LNCAP (cell line): ENCODE measurements around the gene THAP6.

ENCODE experiments used
- CTCF ChIP-seq: fragments of 450-650 bp; IDR thresholded peaks from 2 replicates; pipeline ENCODE4 v1.5.1; 2017; ENCODE audit warnings: mild to moderate bottlenecking

THAP6 gene

DNA sequence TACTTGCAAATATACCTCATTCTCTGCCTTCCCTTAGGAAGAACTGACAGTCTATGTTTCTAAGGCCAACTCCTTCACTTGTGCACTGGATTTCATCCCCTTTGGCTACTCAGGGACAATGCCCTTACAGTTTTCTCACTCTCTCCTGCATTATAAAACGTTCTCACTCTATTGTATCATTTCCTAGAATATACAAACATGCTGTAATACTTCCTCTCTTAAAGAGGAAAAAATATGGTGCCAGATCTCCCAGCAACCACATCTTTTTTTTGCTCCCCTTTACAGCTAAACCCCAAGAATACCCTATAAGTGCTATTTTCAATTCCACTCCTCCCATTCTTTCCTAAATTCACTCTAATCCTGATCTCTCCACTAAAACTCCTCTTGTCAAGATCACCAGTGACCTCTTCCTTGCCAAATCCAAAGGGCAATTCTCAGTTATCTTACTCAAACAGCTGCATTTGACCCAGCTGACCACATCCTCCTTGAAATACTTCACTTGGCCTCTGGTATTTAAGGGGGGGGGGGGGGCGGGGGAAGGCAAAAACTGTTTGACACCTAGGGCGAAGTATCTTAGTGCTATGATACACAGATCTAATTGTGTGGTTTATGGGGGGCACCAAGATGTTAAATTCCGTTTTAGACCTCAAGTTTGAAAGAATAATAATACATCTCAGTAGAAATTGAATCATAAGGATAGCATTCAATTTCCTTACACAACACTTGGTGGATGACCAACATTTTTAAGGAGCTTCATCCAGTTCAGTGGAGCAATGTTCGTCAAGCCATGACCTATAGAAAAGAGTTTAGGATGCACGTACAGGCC, 1.7 kb upstream of the THAP6 start:
- no peak for TF ChIP-seq CTCF

- no peak for TF ChIP-seq CTCF
These were observed 645 bp upstream of the THAP6 start for GRCh38 chr4:75513526-75514130.

DNA sequence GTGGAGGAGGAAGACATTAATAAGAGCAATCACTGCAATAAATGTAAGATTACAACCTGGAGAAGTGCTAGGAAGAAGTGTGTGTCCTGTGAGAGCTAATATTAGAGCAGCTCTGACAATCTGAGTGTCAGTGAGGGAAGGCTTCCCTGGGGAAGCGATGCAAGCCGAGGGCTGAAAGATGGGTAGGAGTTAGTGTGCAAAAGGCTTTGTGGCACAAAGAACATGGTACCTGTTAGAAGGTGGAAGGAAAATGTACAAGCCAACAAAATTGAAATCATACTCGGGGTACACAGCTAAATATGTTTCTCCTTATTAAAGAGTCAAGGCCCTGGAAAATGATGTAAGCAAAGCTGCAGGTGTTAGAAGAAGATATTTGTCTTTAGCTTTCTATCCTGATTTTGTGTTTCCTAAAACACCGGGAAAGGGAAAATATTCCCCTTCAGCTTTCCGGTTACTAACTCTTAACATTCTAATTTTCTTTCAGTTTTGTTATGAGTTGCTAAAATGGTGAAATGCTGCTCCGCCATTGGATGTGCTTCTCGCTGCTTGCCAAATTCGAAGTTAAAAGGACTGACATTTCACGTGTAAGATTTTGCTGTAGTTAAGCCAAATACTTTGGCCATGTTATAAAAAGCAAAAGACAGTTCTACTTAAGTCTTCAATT, 808 bp downstream of the THAP6 start:
- no peak for TF ChIP-seq CTCF

GRCh38 chr4:75516144-75516543, 1.9 kb downstream of the THAP6 start:
- no peak for TF ChIP-seq CTCF

GRCh38 chr4:75525086-75525485, 10.8 kb downstream of the THAP6 start:
- no peak for TF ChIP-seq CTCF

DNA sequence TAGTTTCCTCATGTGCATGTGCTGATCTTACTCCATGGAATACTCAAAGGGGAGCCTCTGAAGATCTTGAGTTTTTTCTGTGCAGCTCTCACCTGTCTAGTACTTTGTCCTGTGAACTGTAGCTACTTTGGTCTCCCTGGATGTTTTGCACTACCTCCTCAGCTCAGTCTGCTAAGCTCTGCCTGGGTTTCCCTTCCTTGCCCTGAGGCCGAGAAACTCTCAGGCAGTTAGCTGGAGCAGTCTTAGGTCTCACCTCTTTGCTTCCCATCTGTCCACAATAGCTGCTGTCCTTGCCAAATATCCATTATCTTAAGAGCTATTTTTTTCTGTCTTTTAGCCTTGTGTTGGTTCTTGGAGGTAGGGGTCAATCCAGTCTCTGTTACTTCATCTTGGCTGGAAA, 11.6 kb downstream of the THAP6 start:
- TF ChIP-seq CTCF = no peak

GRCh38 chr4:75527482-75527881, 13.2 kb downstream of the THAP6 start:
- no peak for TF ChIP-seq CTCF
